Inflammatory macrophage treated with lipopolysaccharide for 4 hours (primary cell): Measurements from ENCODE around the gene RPL7L1.
"Not testable (repeated sequence)": the region's sequence is repeated elsewhere in the genome, so short reads cannot be mapped to it uniquely, and the experiment has no call there.

Experiments
- DNase-seq: peaks from one replicate; pipeline ENCODE4 v3.0.0-alpha.2; 2020

RPL7L1 gene

GRCh38 chr6:42879372-42880239 lies at the start of gene RPL7L1:
Gene RPL7L1, plus strand, starts transcription at chr6:42879616. Its CDS starts 295 bp downstream, at chr6:42879911.
- peak; percentile 88 for DNase-seq

- DNase-seq, result no peak
Measured at GRCh38 chr6:42831237-42831636, 48.2 kb upstream of the RPL7L1 start.

- DNase-seq, result no peak
Measured at GRCh38 chr6:42834056-42834455, 45.4 kb upstream of the RPL7L1 start.

- DNase-seq, result no peak
Measured at GRCh38 chr6:42841844-42842584, 37.4 kb upstream of the RPL7L1 start.

- DNase-seq, result no peak
Measured at GRCh38 chr6:42845327-42845694, 34.1 kb upstream of the RPL7L1 start.

GRCh38 chr6:42846505-42846904 lies 32.9 kb upstream of the RPL7L1 start:
- DNase-seq, result no peak

GRCh38 chr6:42848700-42849099 lies 30.7 kb upstream of the RPL7L1 start:
- no peak for DNase-seq

- no peak for DNase-seq
Measured at GRCh38 chr6:42851599-42851998, 27.8 kb upstream of the RPL7L1 start.

- no peak for DNase-seq
Measured at GRCh38 chr6:42860036-42860435, 19.4 kb upstream of the RPL7L1 start.

GRCh38 chr6:42860481-42860880 lies 18.9 kb upstream of the RPL7L1 start:
- DNase-seq, result no peak

- DNase-seq, result no peak
Measured at GRCh38 chr6:42864602-42865001, 14.8 kb upstream of the RPL7L1 start.

- no peak for DNase-seq
Measured at GRCh38 chr6:42870145-42870936, 9.1 kb upstream of the RPL7L1 start.

GRCh38 chr6:42871711-42872110 lies 7.7 kb upstream of the RPL7L1 start:
- no peak for DNase-seq

GRCh38 chr6:42873313-42873712 lies 6.1 kb upstream of the RPL7L1 start:
- no peak for DNase-seq

GRCh38 chr6:42877695-42878094 lies 1.7 kb upstream of the RPL7L1 start:
- no peak for DNase-seq

GRCh38 chr6:42880240-42880817 lies 913 bp downstream of the RPL7L1 start:
- not testable (repeated sequence) for DNase-seq

- DNase-seq, result not testable (repeated sequence)
Measured at GRCh38 chr6:42880871-42881270, 1.5 kb downstream of the RPL7L1 start.

- DNase-seq, result no peak
Measured at GRCh38 chr6:42885702-42886101, 6.3 kb downstream of the RPL7L1 start.

GRCh38 chr6:42888201-42888600 lies 8.8 kb downstream of the RPL7L1 start:
- not testable (repeated sequence) for DNase-seq

- DNase-seq, result no peak
Measured at GRCh38 chr6:42889815-42890214, 10.4 kb downstream of the RPL7L1 start.

GRCh38 chr6:42890311-42891198 lies 11.1 kb downstream of the RPL7L1 start:
- DNase-seq, result peak; percentile 94

- no peak for DNase-seq
Measured at GRCh38 chr6:42891199-42891722, 11.8 kb downstream of the RPL7L1 start.
